ENCODE data around the gene BEX2. TPM values are rescaled to one million over a fixed set of nuclear protein-coding genes. Genes with fewer than 3 reads are reported as not detected.

Gene BEX2
- total RNA-seq, 1 experiment from 2014 or later, result 51.4 TPM

- CTCF ChIA-PET, result no interaction called here
- BruUV-seq (replicated peaks), result no TSS peak
Measured at GRCh38 chrX:103275947-103276567, 34.7 kb downstream of the BEX2 start.

GRCh38 chrX:103274284-103274683 is 36.5 kb downstream of the BEX2 start:
- no peaks in the 10 kb centered on the region for H3K36me3 ChIP-seq (ENCODE audit: insufficient read depth, low read length, poor library complexity, severe bottlenecking)
- no peak for DNase-seq (ENCODE audit: low spot score)
- H3K4me3 ChIP-seq (ENCODE audit: low read depth, low read length, poor library complexity, severe bottlenecking), result no peak overlapping the region
- intact Hi-C loops (cut with micrococcal nuclease; ENCODE audit: unreplicated experiment), result no loop called here
- TF ChIP-seq CTCF (conservative IDR thresholded peaks at IDR 0.05; ENCODE audit: low read depth, low read length) (no peak), EZH2 (IDR thresholded peaks at IDR 0.05; ENCODE audit: borderline replicate concordance, low read depth, low read length, poor library complexity, severe bottlenecking) (no peak)
- BruUV-seq (replicated peaks), result no TSS peak
- ChIA-PET CTCF (no interaction called here), POLR2A (ENCODE audit: low non-redundant PET) (no interaction called here)
- H3K27me3 ChIP-seq (replicated peaks; ENCODE audit: insufficient read depth, low read depth, low read length, poor library complexity), result peaks cover 31% of the 10 kb centered on the region
- no peaks in the 10 kb centered on the region for H3K4me1 ChIP-seq (ENCODE audit: insufficient read depth, low read length, poor library complexity, severe bottlenecking)
- H3K27ac ChIP-seq (ENCODE audit: low read depth, low read length, poor library complexity, severe bottlenecking), result no peak overlapping the region
- H3K9me3 ChIP-seq (ENCODE audit: low read depth, low read length, poor library complexity, severe bottlenecking), result no peaks in the 10 kb centered on the region

More at GRCh38 chrX:103275947-103276567, 34.7 kb downstream of the BEX2 start:
- intact Hi-C loops (cut with micrococcal nuclease; ENCODE audit: unreplicated experiment), result no loop called here
- POLR2A ChIA-PET (ENCODE audit: low non-redundant PET), result interaction anchor here (0.6 kb wide), 1 partner anchor 1518 kb away, joined by 3 read pairs; no protein-coding TSS in a partner anchor
- Histone ChIP-seq H3K4me1 (ENCODE audit: insufficient read depth, low read length, poor library complexity, severe bottlenecking) (no peaks in the 10 kb centered on the region), H3K36me3 (ENCODE audit: insufficient read depth, low read length, poor library complexity, severe bottlenecking) (no peaks in the 10 kb centered on the region), H3K9me3 (ENCODE audit: low read depth, low read length, poor library complexity, severe bottlenecking) (no peaks in the 10 kb centered on the region), H3K4me3 (ENCODE audit: low read depth, low read length, poor library complexity, severe bottlenecking) (no peak overlapping the region), H3K27ac (ENCODE audit: low read depth, low read length, poor library complexity, severe bottlenecking) (no peak overlapping the region), H3K27me3 (replicated peaks; ENCODE audit: insufficient read depth, low read depth, low read length, poor library complexity) (peaks cover 31% of the 10 kb centered on the region)
- TF ChIP-seq EZH2 (IDR thresholded peaks at IDR 0.05; ENCODE audit: borderline replicate concordance, low read depth, low read length, poor library complexity, severe bottlenecking) (no peak), CTCF (conservative IDR thresholded peaks at IDR 0.05; ENCODE audit: low read depth, low read length) (no peak)
- no peak for DNase-seq (ENCODE audit: low spot score)

Other genes starting within 250 kb of the BEX2 start
- 104 and 105 TPM in 2 replicates for gene BEX1, start 246.8 kb downstream of the BEX2 start, total RNA-seq (2021)
- gene NXF3, start 217.8 kb downstream of the BEX2 start, total RNA-seq (2021), result 0.46 TPM in 1 of 2 replicates, not detected in the other
- 65.4 and 67.7 TPM in 2 replicates for gene BEX4, start 95.9 kb downstream of the BEX2 start, total RNA-seq (2021)
- 62.9 and 66.2 TPM in 2 replicates for gene TCEAL8, start 55.8 kb downstream of the BEX2 start, total RNA-seq (2021)
- 0.26 and 0.58 TPM in 2 replicates for gene TCEAL5, start 34.2 kb downstream of the BEX2 start, total RNA-seq (2021)
- not detected in 2 replicates for gene TCEAL7, start 19.2 kb upstream of the BEX2 start, total RNA-seq (2021)
- 48.6 and 49.7 TPM in 2 replicates for gene TCEAL9, start 45.5 kb upstream of the BEX2 start, total RNA-seq (2021)
- gene BEX3, start 65.5 kb upstream of the BEX2 start, total RNA-seq (2021), result 254 and 297 TPM in 2 replicates
- gene RAB40A, start 208.5 kb upstream of the BEX2 start, total RNA-seq (2021), result not detected in 2 replicates